ENCODE results near the gene E2F1.
"Not testable (repeated sequence)": the region's sequence is repeated elsewhere in the genome, so short reads cannot be mapped to it uniquely, and the experiment has no call there.

E2F1 gene

DNA sequence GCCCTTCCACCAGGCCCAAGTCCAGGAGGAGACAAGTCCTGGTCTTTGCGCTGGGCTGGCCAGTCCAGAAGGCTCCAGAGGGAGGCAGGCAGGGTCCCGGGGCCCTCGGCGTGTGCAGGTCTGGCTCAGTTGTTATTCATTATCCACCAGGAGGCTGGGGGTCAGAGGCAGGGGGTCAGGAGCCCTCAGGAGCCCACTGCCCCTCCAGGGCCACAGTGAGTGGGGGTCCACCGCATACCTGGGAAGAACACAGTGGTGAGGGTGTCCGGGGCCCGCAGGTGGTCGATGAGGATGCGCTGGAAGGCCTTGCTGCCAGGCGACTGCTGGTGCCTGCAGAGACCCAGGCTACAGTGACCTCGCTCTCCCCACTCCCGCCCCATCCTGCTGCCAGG, 28.5 kb downstream of the E2F1 start:
- DNase-seq (ENCODE audit: low spot score) = no peak

GRCh38 chr20:33656783-33657703, 29.1 kb downstream of the E2F1 start:
- no peak for DNase-seq (ENCODE audit: low spot score)

- DNase-seq (ENCODE audit: low spot score) = no peak
Measured at GRCh38 chr20:33656010-33656782, 30.0 kb downstream of the E2F1 start.

DNA sequence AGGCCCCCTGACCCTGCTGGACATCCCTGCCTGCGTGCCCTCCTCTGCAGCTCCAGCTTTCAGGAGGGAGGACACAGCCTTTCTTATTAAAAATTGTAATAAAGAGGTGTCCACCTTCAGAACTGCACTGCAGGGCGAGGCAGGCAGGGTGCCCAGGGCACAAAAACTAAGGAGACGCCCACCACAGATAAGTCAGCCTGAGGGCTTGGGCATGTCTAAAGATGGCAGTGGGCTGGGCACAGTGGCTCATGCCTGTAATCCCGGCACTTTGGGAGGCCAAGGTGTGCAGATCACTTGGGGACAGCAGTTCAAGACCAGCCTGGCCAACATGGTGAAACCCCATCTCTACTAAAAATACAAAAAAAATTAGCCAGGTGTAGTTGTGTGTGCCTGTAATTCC, 31.0 kb downstream of the E2F1 start:
- DNase-seq (ENCODE audit: low spot score) = no peak

- no peak for DNase-seq (ENCODE audit: low spot score)
Measured at GRCh38 chr20:33654680-33655161, 31.5 kb downstream of the E2F1 start.

DNA sequence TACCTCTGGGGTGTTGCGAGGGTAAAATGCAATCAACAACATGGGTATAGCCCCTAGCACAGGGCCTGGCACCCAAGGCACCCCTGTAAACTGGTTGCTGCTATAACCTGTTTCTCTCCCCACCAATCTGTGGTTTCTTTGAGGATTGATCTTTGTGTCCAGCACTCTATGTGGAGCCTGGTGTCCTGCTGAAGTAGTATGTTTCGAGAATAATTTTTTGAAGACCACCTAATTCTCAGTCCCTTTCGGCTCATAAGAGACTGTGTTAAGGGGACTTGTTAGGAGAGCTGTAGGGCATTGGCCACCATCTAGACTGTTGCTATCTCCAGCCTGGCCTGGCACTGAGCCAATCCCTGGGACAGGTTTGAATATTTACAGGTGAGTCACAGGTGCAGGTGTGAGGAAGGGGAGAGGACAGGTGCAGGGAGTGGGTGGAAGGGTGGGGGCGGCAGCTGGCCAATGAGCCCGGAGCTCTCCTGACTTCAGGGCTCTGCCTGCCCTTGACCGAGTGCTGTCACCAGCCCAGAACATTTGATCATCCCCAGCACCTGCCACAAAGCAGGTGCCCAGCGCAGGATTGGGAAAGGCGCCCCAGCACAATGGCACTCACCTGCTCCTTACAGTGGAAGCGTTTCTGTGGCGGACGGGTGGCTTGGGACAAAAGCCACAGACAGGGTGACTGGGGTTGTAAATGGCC, 32.1 kb downstream of the E2F1 start:
- DNase-seq (ENCODE audit: low spot score) = no peak

DNA sequence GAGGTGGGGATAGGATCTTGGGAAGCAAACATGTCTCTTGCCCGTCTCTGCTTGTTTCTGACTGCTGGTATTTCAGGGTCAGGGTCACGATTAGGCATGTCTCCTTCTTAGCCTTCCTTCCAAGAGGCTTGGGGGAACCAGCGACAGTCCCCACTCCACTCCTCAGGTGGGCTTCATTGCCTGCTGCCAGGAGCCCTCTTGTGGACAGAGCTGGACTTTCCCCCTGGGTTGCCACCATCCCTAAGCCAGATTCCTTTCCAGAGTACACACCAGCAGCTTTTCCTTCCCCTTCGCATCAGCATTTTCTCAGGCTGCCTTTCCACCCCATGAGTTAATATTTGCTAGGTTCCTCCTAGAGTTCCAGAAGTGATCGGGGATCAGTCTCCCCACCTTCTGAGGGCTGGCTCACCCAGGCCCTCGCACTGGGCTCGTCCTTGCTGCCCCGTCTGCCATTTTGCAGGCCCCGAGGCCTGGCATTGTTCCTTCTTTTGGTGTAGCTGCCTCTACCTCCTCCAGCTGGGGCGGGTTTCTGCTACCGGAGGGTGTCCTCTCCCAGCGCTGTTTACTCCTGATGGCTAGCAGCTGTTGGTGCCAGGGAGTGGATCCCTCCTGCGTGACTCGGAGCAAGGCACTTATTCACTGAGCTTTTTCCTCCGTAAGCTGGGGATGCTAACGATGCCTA, 32.8 kb downstream of the E2F1 start:
- peak; percentile 58 for DNase-seq (ENCODE audit: low spot score)

DNA sequence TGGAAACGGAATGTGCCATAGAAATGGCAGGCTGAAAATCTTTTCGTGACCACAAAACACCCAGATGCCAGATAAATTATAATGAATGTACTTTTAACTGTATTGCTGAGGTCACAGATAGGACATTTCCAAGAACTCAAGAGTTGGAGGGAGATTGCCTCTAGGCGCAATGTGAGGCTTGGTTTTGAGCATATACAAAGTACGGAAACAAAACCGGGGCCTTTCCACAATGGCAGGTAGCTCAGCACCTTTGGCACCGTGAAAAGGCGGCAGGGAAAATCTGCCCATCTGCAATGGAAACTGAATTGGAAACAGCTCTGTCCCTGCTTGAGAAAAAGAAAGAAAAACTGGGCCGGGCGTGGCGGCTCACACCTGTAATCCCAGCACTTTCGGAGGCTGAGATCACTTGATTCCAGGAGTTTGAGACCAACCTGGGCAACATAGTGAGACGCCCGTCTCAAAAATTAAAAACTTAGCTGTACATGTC, 34.6 kb downstream of the E2F1 start:
- no peak for DNase-seq (ENCODE audit: low spot score)

DNA sequence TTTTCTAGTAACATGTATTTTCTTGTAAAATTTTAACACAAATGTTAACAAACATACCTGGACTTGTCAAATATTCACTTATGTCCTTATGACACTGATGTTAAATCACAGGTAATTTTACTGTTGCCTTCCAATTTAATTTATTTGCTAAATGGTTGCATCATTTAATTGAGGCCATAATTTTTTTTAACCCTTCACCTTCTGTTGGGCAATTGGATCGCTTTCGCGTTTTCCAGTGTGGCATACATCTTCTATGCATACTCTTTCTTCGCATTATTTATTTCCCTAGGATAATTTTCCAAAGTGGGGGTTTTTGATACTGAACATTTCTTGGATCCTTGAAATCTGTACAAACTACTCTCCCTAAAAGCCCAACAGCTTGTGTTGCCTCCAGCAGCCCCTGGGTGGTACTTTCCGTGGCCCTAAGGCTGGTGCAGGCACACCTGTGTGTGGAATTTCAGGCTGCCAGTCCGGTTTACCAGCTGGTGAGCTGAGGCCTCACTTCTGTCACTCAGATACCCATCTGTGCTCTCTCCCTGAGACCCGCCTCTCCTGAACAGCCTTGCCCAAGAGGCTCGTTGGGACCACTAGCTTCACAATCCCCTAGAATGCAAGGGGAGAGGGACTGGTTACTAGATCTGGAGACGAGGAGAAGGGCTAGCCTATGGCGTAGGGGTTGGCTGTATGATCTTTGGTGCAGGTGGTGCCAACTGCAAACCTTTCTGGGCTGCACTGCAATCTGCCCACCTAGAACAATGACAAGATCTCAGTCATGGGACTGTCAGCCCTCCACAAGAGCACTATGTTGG, 35.2 kb downstream of the E2F1 start:
- DNase-seq (ENCODE audit: low spot score) = no peak

- no peak for DNase-seq (ENCODE audit: low spot score)
Measured at GRCh38 chr20:33650111-33650752, 36.0 kb downstream of the E2F1 start.

DNA sequence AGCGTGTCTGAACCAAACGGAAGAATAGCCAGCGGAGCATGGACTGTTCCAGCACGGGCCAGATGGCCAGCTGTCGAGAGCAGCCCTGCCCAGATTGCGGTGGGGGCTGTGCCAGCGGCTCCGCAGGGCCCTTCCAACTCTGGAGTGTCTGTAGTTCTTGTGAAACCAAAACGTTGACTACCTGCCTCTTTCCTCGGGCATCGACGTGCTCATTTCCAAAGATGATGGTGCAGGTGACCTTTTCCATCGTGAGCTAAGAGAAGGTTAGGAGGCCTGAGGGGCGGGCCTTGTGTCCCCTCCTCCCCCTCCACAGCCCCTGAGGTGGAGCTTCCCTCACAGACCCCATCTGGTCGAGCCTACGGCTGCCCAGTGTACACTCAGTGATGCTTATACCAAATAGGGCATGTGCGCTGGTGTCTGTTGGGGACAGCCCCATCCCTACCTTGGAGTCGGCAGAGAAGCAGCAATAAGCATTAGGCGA, 36.9 kb downstream of the E2F1 start:
- no peak for DNase-seq (ENCODE audit: low spot score)

GRCh38 chr20:33648396-33649004, 37.7 kb downstream of the E2F1 start:
- DNase-seq (ENCODE audit: low spot score) = no peak

GRCh38 chr20:33647603-33648395, 38.4 kb downstream of the E2F1 start:
- no peak for DNase-seq (ENCODE audit: low spot score)

GRCh38 chr20:33646959-33647602, 39.1 kb downstream of the E2F1 start:
- DNase-seq (ENCODE audit: low spot score) = not testable (repeated sequence)

DNA sequence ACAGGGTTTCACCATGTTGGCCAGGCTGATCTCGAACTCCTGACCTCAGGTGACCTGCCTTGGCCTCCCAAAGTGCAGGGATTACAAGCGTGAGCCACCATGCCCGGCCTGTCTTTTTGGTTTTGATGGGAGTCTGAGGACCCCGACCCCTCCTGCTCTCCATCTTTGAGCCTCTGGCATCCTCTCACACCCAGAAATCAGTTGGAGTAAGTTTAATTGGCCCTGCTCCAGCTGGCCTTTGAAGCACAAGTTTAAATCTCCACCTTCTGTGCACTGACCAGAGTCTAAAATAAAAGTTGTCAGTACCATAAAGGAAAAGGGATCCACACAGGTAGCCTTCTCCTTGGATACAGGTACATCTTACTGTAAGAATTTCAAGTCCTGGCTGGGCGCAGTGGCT, 40.0 kb downstream of the E2F1 start:
- no peak for DNase-seq (ENCODE audit: low spot score)

DNA sequence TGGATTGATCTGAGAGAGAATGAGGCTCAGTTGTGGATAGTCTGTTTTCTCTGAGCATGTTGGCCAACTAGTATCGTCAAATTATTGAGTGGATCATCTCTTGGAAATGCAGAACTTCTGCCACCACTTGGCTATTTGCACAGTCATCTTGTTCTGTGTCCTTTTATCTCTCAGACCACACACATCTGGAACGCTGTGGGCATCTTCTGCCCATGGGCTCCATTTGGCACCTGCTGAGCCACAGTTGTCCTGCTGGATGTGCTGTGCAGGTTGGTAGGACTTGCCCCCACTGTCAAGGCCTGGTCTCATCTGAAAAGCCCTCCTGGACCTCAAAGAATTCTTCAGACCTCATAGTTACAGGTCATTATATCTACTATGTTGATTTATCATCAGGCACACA, 40.8 kb downstream of the E2F1 start:
- no peak for DNase-seq (ENCODE audit: low spot score)

- DNase-seq (ENCODE audit: low spot score) = no peak
Measured at GRCh38 chr20:33645072-33645358, 41.2 kb downstream of the E2F1 start.

DNA sequence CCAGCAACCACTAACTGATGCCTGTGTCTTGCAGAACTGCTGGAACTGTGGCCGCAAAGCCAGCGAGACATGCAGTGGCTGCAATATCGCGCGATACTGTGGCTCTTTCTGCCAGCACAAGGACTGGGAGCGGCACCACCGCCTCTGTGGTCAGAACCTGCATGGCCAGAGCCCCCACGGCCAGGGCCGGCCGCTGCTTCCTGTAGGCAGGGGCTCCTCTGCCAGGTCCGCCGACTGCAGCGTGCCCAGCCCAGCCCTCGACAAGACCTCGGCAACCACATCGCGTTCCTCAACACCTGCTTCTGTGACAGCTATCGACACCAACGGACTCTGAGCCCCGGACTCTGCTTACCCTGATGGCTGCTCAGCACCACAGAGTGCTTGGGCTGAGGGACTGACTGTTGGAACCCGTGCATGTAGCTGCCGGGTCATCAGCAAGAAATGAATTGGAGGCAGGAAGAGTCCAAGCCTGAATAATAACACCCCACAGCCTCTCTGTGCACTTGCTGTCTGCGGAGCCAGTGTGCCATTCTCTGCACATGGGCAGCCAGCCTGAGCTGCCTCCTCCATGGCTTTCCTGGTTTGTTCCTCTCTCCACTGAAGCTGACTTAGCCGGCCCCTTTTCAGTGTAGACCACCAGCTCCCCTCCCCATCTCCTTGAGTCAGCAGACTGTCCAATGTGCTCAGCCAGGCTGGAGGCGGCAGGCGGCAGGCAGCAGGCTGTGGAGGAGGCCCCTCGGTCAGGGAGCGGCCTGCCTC, 41.7 kb downstream of the E2F1 start:
- no peak for DNase-seq (ENCODE audit: low spot score)

Data from hematopoietic multipotent progenitor cell treated with erythropoietin and hydrocortisone succinate and interleukin-3 and kit ligand, for 17 days (in vitro differentiated cells).